Effector memory CD4-positive, alpha-beta T cell (primary cell): ENCODE data around the gene EEF2.
"Not testable (repeated sequence)": the region's sequence is repeated elsewhere in the genome, so short reads cannot be mapped to it uniquely, and the experiment has no call there.

Source experiments
- DNase-seq, 3 donors: peaks; one replicate each; pipeline ENCODE4 v3.0.0-alpha.2; 2020
- H3K27ac ChIP-seq: 2 replicates; pipeline ENCODE4 v1.7.0; 2013; ENCODE audit warnings: mild to moderate bottlenecking, low read length, moderate library complexity; ENCODE audit not compliant: insufficient read depth, poor library complexity, severe bottlenecking
- H3K27me3 ChIP-seq: replicated peaks from 2 replicates; pipeline ENCODE4 v1.7.0; 2013; ENCODE audit warnings: mild to moderate bottlenecking, low read length; ENCODE audit not compliant: insufficient read depth, control insufficient read depth, poor library complexity, severe bottlenecking
- H3K36me3 ChIP-seq: 2 replicates; pipeline ENCODE4 v1.7.0; 2013; ENCODE audit warnings: mild to moderate bottlenecking, low read length, moderate library complexity; ENCODE audit not compliant: control insufficient read depth, insufficient read depth
- H3K4me1 ChIP-seq: 2 replicates; pipeline ENCODE4 v1.7.0; 2013; ENCODE audit warnings: low read length, mild to moderate bottlenecking; ENCODE audit not compliant: control insufficient read depth, insufficient read depth, poor library complexity, severe bottlenecking
- H3K4me3 ChIP-seq: 2 replicates; pipeline ENCODE4 v1.7.0; 2013; ENCODE audit warnings: low read length, low read depth, mild to moderate bottlenecking; ENCODE audit not compliant: insufficient read depth, poor library complexity, severe bottlenecking
- H3K9me3 ChIP-seq: 2 replicates; pipeline ENCODE4 v1.7.0; 2013; ENCODE audit warnings: mild to moderate bottlenecking, low read length, moderate library complexity; ENCODE audit not compliant: control insufficient read depth

Gene EEF2

GRCh38 chr19:3955688-3956087 is 29.6 kb downstream of the EEF2 start:
- no peak for DNase-seq
- Histone ChIP-seq H3K36me3 (peaks cover 28% of the 10 kb centered on the region), H3K27me3 (no peaks in the 10 kb centered on the region), H3K4me1 (no peaks in the 10 kb centered on the region), H3K4me3 (no peak overlapping the region), H3K27ac (no peak overlapping the region), H3K9me3 (no peaks in the 10 kb centered on the region)

- not testable (repeated sequence) for H3K9me3 ChIP-seq, H3K27ac ChIP-seq, H3K4me3 ChIP-seq, H3K27me3 ChIP-seq, H3K4me1 ChIP-seq, DNase-seq
- peaks cover 23% of the 10 kb centered on the region for H3K36me3 ChIP-seq
These were observed 30.0 kb downstream of the EEF2 start for GRCh38 chr19:3955276-3955675.

GRCh38 chr19:3954107-3954506 is 31.2 kb downstream of the EEF2 start:
- Histone ChIP-seq H3K27ac (no peak overlapping the region), H3K27me3 (no peaks in the 10 kb centered on the region), H3K36me3 (peaks cover 12% of the 10 kb centered on the region), H3K4me1 (no peaks in the 10 kb centered on the region), H3K9me3 (no peaks in the 10 kb centered on the region), H3K4me3 (no peak overlapping the region)
- DNase-seq = no peak

- not testable (repeated sequence) for H3K9me3 ChIP-seq, DNase-seq, H3K4me1 ChIP-seq, H3K27ac ChIP-seq, H3K4me3 ChIP-seq, H3K36me3 ChIP-seq, H3K27me3 ChIP-seq
These were observed 32.4 kb downstream of the EEF2 start for GRCh38 chr19:3952755-3953276.

GRCh38 chr19:3950871-3951861 is 34.1 kb downstream of the EEF2 start:
- DNase-seq = no peak
- H3K4me3 ChIP-seq = no peak overlapping the region
- H3K36me3 ChIP-seq = no peaks in the 10 kb centered on the region
- H3K4me1 ChIP-seq = no peaks in the 10 kb centered on the region
- H3K27ac ChIP-seq = no peak overlapping the region
- no peaks in the 10 kb centered on the region for H3K27me3 ChIP-seq
- H3K9me3 ChIP-seq = no peaks in the 10 kb centered on the region

GRCh38 chr19:3949997-3950859 is 35.0 kb downstream of the EEF2 start:
- Histone ChIP-seq H3K36me3 (no peaks in the 10 kb centered on the region), H3K9me3 (no peaks in the 10 kb centered on the region), H3K27ac (no peak overlapping the region), H3K4me1 (no peaks in the 10 kb centered on the region), H3K27me3 (no peaks in the 10 kb centered on the region), H3K4me3 (no peak overlapping the region)
- DNase-seq = no peak

GRCh38 chr19:3949294-3949693 is 36.0 kb downstream of the EEF2 start:
- Histone ChIP-seq H3K9me3 (no peaks in the 10 kb centered on the region), H3K27me3 (no peaks in the 10 kb centered on the region), H3K4me1 (no peaks in the 10 kb centered on the region), H3K27ac (no peak overlapping the region), H3K36me3 (no peaks in the 10 kb centered on the region), H3K4me3 (no peak overlapping the region)
- DNase-seq = no peak

GRCh38 chr19:3947316-3947933 is 37.8 kb downstream of the EEF2 start:
- H3K27ac ChIP-seq, H3K36me3 ChIP-seq, H3K4me3 ChIP-seq, DNase-seq, H3K4me1 ChIP-seq, H3K9me3 ChIP-seq, H3K27me3 ChIP-seq: not testable (repeated sequence)

GRCh38 chr19:3945838-3946237 is 39.4 kb downstream of the EEF2 start:
- no peak for DNase-seq
- Histone ChIP-seq H3K4me1 (no peaks in the 10 kb centered on the region), H3K27me3 (no peaks in the 10 kb centered on the region)

More at GRCh38 chr19:3945838-3946237, 39.4 kb downstream of the EEF2 start:
- Histone ChIP-seq H3K4me3 (no peak overlapping the region), H3K36me3 (no peaks in the 10 kb centered on the region), H3K27ac (no peak overlapping the region), H3K9me3 (no peaks in the 10 kb centered on the region)
